Mesenchymal stem cell (in vitro differentiated cells and primary cell): ENCODE results near the gene CSF1R.
A peak's percentile ranks its signal among the peaks of the same experiment; 100 is the strongest.

Experiments
- DNase-seq: peaks from one replicate; pipeline ENCODE4 v3.0.0-alpha.2; 2013
- H2AFZ ChIP-seq: one replicate; pipeline ENCODE4 v1.6.1; 2013; ENCODE audit warnings: low read depth, mild to moderate bottlenecking, control low read depth, inconsistent platforms, low read length, moderate library complexity
- H2AK5ac ChIP-seq: 2 replicates; pipeline ENCODE4 v1.6.1; 2013; ENCODE audit warnings: low read length, moderate library complexity, mild to moderate bottlenecking, inconsistent platforms; ENCODE audit not compliant: severe bottlenecking
- H2BK120ac ChIP-seq: one replicate; pipeline ENCODE4 v1.6.1; 2013; ENCODE audit warnings: low read depth, mild to moderate bottlenecking, inconsistent platforms, low read length, moderate library complexity
- H2BK12ac ChIP-seq, 2 experiments: one replicate each; pipeline ENCODE4 v1.6.1; 2013; ENCODE audit warnings: inconsistent platforms in 2 of 2, low read length in 2 of 2, mild to moderate bottlenecking in 2 of 2, moderate library complexity in 2 of 2, control low read depth in 1 of 2
- H2BK15ac ChIP-seq: one replicate; pipeline ENCODE4 v1.6.1; 2013; ENCODE audit warnings: mild to moderate bottlenecking, low read depth, inconsistent platforms; ENCODE audit not compliant: poor library complexity, severe bottlenecking
- H2BK5ac ChIP-seq: 2 replicates; pipeline ENCODE4 v1.6.1; 2013; ENCODE audit warnings: low read depth, mild to moderate bottlenecking, low read length, control low read depth, inconsistent platforms; ENCODE audit not compliant: poor library complexity, severe bottlenecking
- H3K14ac ChIP-seq, 2 experiments: one replicate each; pipeline ENCODE4 v1.6.1; 2013; ENCODE audit warnings: inconsistent platforms in 2 of 2, low read length in 2 of 2, control low read depth in 1 of 2, mild to moderate bottlenecking in 1 of 2, moderate library complexity in 1 of 2
- H3K18ac ChIP-seq, 2 experiments: one replicate each; pipeline ENCODE4 v1.6.1; 2013; ENCODE audit warnings: inconsistent platforms in 2 of 2, low read length in 2 of 2, control low read depth in 1 of 2, low read depth in 1 of 2, mild to moderate bottlenecking in 1 of 2
- H3K23ac ChIP-seq, 2 experiments: one replicate each; pipeline ENCODE4 v1.6.1; 2013; ENCODE audit warnings: inconsistent platforms in 2 of 2, low read length in 2 of 2, mild to moderate bottlenecking in 2 of 2, moderate library complexity in 2 of 2, control low read depth in 1 of 2
- H3K27ac ChIP-seq: 2 replicates; pipeline ENCODE4 v1.5.1; 2013; ENCODE audit warnings: mild to moderate bottlenecking, moderate library complexity, low read length, control low read depth, inconsistent platforms; ENCODE audit not compliant: poor library complexity, severe bottlenecking
- H3K27me3 ChIP-seq, 2 experiments: 2 replicates each; pipeline versions ENCODE4 v1.6.1 to v1.7.0; 2013; ENCODE audit warnings: low read length in 2 of 2, mild to moderate bottlenecking in 2 of 2, moderate library complexity in 2 of 2, control low read depth in 1 of 2, inconsistent platforms in 1 of 2; ENCODE audit not compliant: control insufficient read depth in 1 of 2, insufficient read depth in 1 of 2
- H3K36me3 ChIP-seq, 2 experiments: 2 replicates each; pipeline versions ENCODE4 v1.6.1 to v1.7.0; 2013; ENCODE audit warnings: low read length in 2 of 2, control low read depth in 1 of 2, inconsistent platforms in 1 of 2, low read depth in 1 of 2, mild to moderate bottlenecking in 1 of 2; ENCODE audit not compliant: insufficient read depth in 2 of 2, control insufficient read depth in 1 of 2
- H3K4ac ChIP-seq, 2 experiments: one replicate each; pipeline ENCODE4 v1.6.1; 2013; ENCODE audit warnings: inconsistent platforms in 2 of 2, low read length in 2 of 2, mild to moderate bottlenecking in 2 of 2, moderate library complexity in 2 of 2, control low read depth in 1 of 2, low read depth in 1 of 2
- H3K4me1 ChIP-seq: 2 replicates; pipeline ENCODE4 v1.6.1; 2013; ENCODE audit warnings: low read depth, low read length, control low read depth; ENCODE audit not compliant: control insufficient read depth, insufficient read depth
- H3K4me2 ChIP-seq: 2 replicates; pipeline ENCODE4 v1.6.1; 2013; ENCODE audit warnings: low read length, mild to moderate bottlenecking, inconsistent platforms; ENCODE audit not compliant: poor library complexity, severe bottlenecking
- H3K4me3 ChIP-seq, 2 experiments: 2 replicates each; pipeline versions ENCODE4 v1.5.1 to v1.7.0; 2013; ENCODE audit warnings: low read length in 2 of 2, mild to moderate bottlenecking in 2 of 2, control low read depth in 1 of 2, low read depth in 1 of 2; ENCODE audit not compliant: insufficient read depth in 1 of 2
- H3K79me1 ChIP-seq: replicated peaks from 2 replicates; pipeline ENCODE4 v1.6.1; 2013; ENCODE audit warnings: mild to moderate bottlenecking, control low read depth, low read length, inconsistent platforms; ENCODE audit not compliant: poor library complexity, severe bottlenecking
- H3K9ac ChIP-seq: 2 replicates; pipeline ENCODE4 v1.7.0; 2013; ENCODE audit warnings: mild to moderate bottlenecking, low read length, moderate library complexity
- H3K9me3 ChIP-seq: 2 replicates; pipeline ENCODE4 v1.7.0; 2013; ENCODE audit warnings: mild to moderate bottlenecking, low read length; ENCODE audit not compliant: control insufficient read depth
- H4K8ac ChIP-seq: one replicate; pipeline ENCODE4 v1.6.1; 2013; ENCODE audit warnings: inconsistent platforms, mild to moderate bottlenecking, low read length, moderate library complexity
- H4K91ac ChIP-seq: one replicate; pipeline ENCODE4 v1.6.1; 2013; ENCODE audit warnings: mild to moderate bottlenecking, low read length, inconsistent platforms
- WGBS: methylation state at CpG from one replicate; pipeline ENCODE4 v1.1.7; 2013; ENCODE audit warnings: mixed read lengths; 5-methylcytosine and 5-hydroxymethylcytosine counted together

Gene CSF1R

GRCh38 chr5:150108711-150109514 lies 22.6 kb upstream of the CSF1R start:
- Histone ChIP-seq H4K91ac (peak overlapping the region; percentile 18), H3K27ac (no peak overlapping the region), H3K23ac (no peak overlapping the region), H3K4me2 (no peak overlapping the region), H3K14ac (no peak overlapping the region), H3K4me1 (peaks cover 25% of the 10 kb centered on the region), H2BK15ac (no peak overlapping the region), H3K36me3 (peaks cover 1 to 15% of the 10 kb centered on the region in 2 experiments), H3K9ac (no peak overlapping the region), H3K4me3 (no peak overlapping the region), H3K27me3 (no peaks in the 10 kb centered on the region), H3K4ac (no peak overlapping the region), H3K18ac (no peak overlapping the region), H2BK120ac (no peak overlapping the region), H4K8ac (no peak overlapping the region), H2AK5ac (no peak overlapping the region), H3K79me1 (no peaks in the 10 kb centered on the region), H2BK12ac (no peak overlapping the region), H2BK5ac (no peak overlapping the region), H3K9me3 (no peaks in the 10 kb centered on the region), H2AFZ (no peak overlapping the region)
- 91% methylated on average over 11 of the region's 11 CpGs for WGBS
- no peak for DNase-seq

- Histone ChIP-seq H3K79me1 (no peaks in the 10 kb centered on the region), H3K4ac (no peak overlapping the region), H2BK120ac (no peak overlapping the region), H3K9ac (peak overlapping the region; percentile 33), H3K14ac (no peak overlapping the region), H3K36me3 (peaks cover 0 to 6% of the 10 kb centered on the region in 2 experiments), H3K18ac (peak overlapping the region in 1 of 2 experiments; percentile 11), H3K27me3 (no peaks in the 10 kb centered on the region), H2AFZ (no peak overlapping the region), H3K4me2 (no peak overlapping the region), H2BK12ac (peak overlapping the region in 1 of 2 experiments; percentile 21), H4K8ac (no peak overlapping the region), H3K4me1 (peaks cover 19% of the 10 kb centered on the region), H3K23ac (no peak overlapping the region), H2BK5ac (no peak overlapping the region), H3K9me3 (no peaks in the 10 kb centered on the region), H2BK15ac (no peak overlapping the region), H3K27ac (no peak overlapping the region), H2AK5ac (no peak overlapping the region), H4K91ac (no peak overlapping the region), H3K4me3 (no peak overlapping the region)
- 77% methylated on average over 4 of the region's 4 CpGs for WGBS
- peak; percentile 53 for DNase-seq
Observed at GRCh38 chr5:150107909-150108447, 21.6 kb upstream of the CSF1R start.

- no peak overlapping the region for H4K91ac ChIP-seq
- H3K4me2 ChIP-seq = no peak overlapping the region
- H4K8ac ChIP-seq = no peak overlapping the region
- peaks cover 13% of the 10 kb centered on the region for H3K4me1 ChIP-seq
- H2BK5ac ChIP-seq = no peak overlapping the region
- peak overlapping the region in 1 of 2 experiments; percentile 63 for H3K23ac ChIP-seq
- H3K27me3 ChIP-seq = no peaks in the 10 kb centered on the region
- no peak overlapping the region for H2AK5ac ChIP-seq
- H3K9ac ChIP-seq = no peak overlapping the region
- no peaks in the 10 kb centered on the region for H3K79me1 ChIP-seq
- H3K14ac ChIP-seq = peak overlapping the region in 1 of 2 experiments; percentile 14
- H2BK15ac ChIP-seq = no peak overlapping the region
- no peak overlapping the region for H3K4me3 ChIP-seq
- H3K4ac ChIP-seq = no peak overlapping the region
- no peak overlapping the region for H2BK120ac ChIP-seq
- H3K36me3 ChIP-seq = peaks cover 0 to 3% of the 10 kb centered on the region in 2 experiments
- DNase-seq = no peak
- peak overlapping the region in 1 of 2 experiments; percentile 43 for H2BK12ac ChIP-seq
- H2AFZ ChIP-seq = no peak overlapping the region
- H3K18ac ChIP-seq = peak overlapping the region in 1 of 2 experiments; percentile 41
- H3K27ac ChIP-seq = no peak overlapping the region
- H3K9me3 ChIP-seq = no peaks in the 10 kb centered on the region
- 82% methylated on average over 3 of the region's 4 CpGs for WGBS
Observed at GRCh38 chr5:150106674-150107426, 20.5 kb upstream of the CSF1R start.
